Eye (tissue), 1 donor: ENCODE results near the gene GEMIN7.

ENCODE experiments used
- DNase-seq: peaks from one replicate; pipeline ENCODE4 v3.0.0-alpha.2; 2015

The GEMIN7 gene

GRCh38 chr19:45079063-45079910, at the start of gene GEMIN7:
Gene GEMIN7 (plus strand): TSS chr19:45079260. CDS start chr19:45090115, 10,855 bp downstream.
- peak; percentile 90 for DNase-seq

GRCh38 chr19:45030825-45031224, 48.2 kb upstream of the GEMIN7 start:
- DNase-seq, result no peak

GRCh38 chr19:45032421-45032820, 46.6 kb upstream of the GEMIN7 start:
- DNase-seq, result no peak

GRCh38 chr19:45035755-45036154, 43.3 kb upstream of the GEMIN7 start:
- DNase-seq, result no peak

GRCh38 chr19:45037393-45038169, 41.5 kb upstream of the GEMIN7 start:
- DNase-seq, result no peak

GRCh38 chr19:45038931-45039893, 39.8 kb upstream of the GEMIN7 start, which contains the start of gene CLASRP:
Gene CLASRP (plus strand): TSS chr19:45039045. CDS start chr19:45040213, 1,168 bp downstream.
- DNase-seq, result peak; percentile 96

GRCh38 chr19:45040059-45040771, 38.8 kb upstream of the GEMIN7 start:
- no peak for DNase-seq

GRCh38 chr19:45041125-45041524, 37.9 kb upstream of the GEMIN7 start:
- DNase-seq, result no peak

- DNase-seq, result no peak
Measured at GRCh38 chr19:45045671-45046353, 33.2 kb upstream of the GEMIN7 start.

- no peak for DNase-seq
Measured at GRCh38 chr19:45046355-45046754, 32.7 kb upstream of the GEMIN7 start.

GRCh38 chr19:45047188-45047797, 31.8 kb upstream of the GEMIN7 start:
- DNase-seq, result no peak

- DNase-seq, result no peak
Measured at GRCh38 chr19:45049073-45049736, 29.9 kb upstream of the GEMIN7 start.

GRCh38 chr19:45050036-45050435, 29.0 kb upstream of the GEMIN7 start:
- no peak for DNase-seq

- DNase-seq, result no peak
Measured at GRCh38 chr19:45051929-45052579, 27.0 kb upstream of the GEMIN7 start.

GRCh38 chr19:45056831-45057230, 22.2 kb upstream of the GEMIN7 start:
- no peak for DNase-seq

- no peak for DNase-seq
Measured at GRCh38 chr19:45057444-45057843, 21.6 kb upstream of the GEMIN7 start.

GRCh38 chr19:45058622-45059159, 20.4 kb upstream of the GEMIN7 start:
- no peak for DNase-seq

GRCh38 chr19:45059258-45059965, 19.6 kb upstream of the GEMIN7 start:
- DNase-seq, result peak; percentile 83

- DNase-seq, result no peak
Measured at GRCh38 chr19:45061965-45062364, 17.1 kb upstream of the GEMIN7 start.
